Skeletal muscle tissue (tissue), 4 donors: ENCODE measurements around the gene ST6GAL2. TPM values are rescaled to one million over a fixed set of nuclear protein-coding genes. Genes with fewer than 3 reads are reported as not detected.

Source experiments
- H3K27ac ChIP-seq: one replicate; pipeline ENCODE4 v1.7.0; 2013; ENCODE audit warnings: mild to moderate bottlenecking, low read depth, low read length, inconsistent platforms
- H3K27me3 ChIP-seq, 3 donors: one replicate each; pipeline ENCODE4 v1.7.0; 2013; ENCODE audit warnings: low read length in 3 of 3; ENCODE audit not compliant: control insufficient read depth in 3 of 3, insufficient read depth in 3 of 3
- H3K36me3 ChIP-seq, 3 donors: one replicate each; pipeline ENCODE4 v1.7.0; 2013; ENCODE audit warnings: low read length in 3 of 3; ENCODE audit not compliant: control insufficient read depth in 3 of 3, insufficient read depth in 3 of 3
- H3K4me1 ChIP-seq, 3 donors: one replicate each; pipeline ENCODE4 v1.7.0; 2013; ENCODE audit warnings: low read length in 3 of 3, mild to moderate bottlenecking in 3 of 3; ENCODE audit not compliant: control insufficient read depth in 3 of 3, insufficient read depth in 3 of 3
- H3K4me3 ChIP-seq, 3 donors: one replicate each; pipeline ENCODE4 v1.7.0; 2013; ENCODE audit warnings: low read length in 3 of 3
- H3K9ac ChIP-seq, 3 donors: one replicate each; pipeline ENCODE4 v1.7.0; 2013; ENCODE audit warnings: low read length in 3 of 3, mild to moderate bottlenecking in 3 of 3, moderate library complexity in 2 of 3, low read depth in 1 of 3
- H3K9me3 ChIP-seq, 3 donors: one replicate each; pipeline ENCODE4 v1.7.0; 2013; ENCODE audit warnings: low read length in 3 of 3; ENCODE audit not compliant: control insufficient read depth in 3 of 3
- total RNA-seq: library from RNA; depleted of rRNA; stranded (reverse); fragments of >200 nt; gene quantifications from one replicate; pipeline ENCODE4 v1.2.3, GENCODE V29; 2014
- donor health status: Osteomylitis.

Gene ST6GAL2
- total RNA-seq, 1 donor from 2014 or later, result 3.1 TPM

DNA sequence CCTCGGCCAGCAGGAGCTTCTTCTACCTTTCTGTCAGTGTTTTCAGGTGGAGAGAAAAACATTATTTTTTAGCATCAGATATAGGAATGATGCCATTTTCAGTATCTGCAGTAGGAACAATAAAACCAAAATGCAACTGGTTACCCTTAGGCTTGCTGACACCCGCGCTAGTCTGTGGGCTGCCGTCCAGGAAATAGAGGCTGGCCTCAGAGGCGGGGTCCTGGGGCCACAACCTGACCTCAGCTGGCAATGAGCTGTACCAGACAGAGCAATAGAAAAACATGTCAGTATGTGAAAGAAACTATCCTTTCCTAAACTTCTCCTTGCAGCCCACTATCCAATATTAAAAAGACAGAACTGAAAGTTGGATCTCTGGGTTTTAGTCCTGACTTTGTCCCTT, 4.6 kb upstream of the ST6GAL2 start:
- no peaks in the 10 kb centered on the region for H3K9me3 ChIP-seq
- no peak overlapping the region for H3K4me3 ChIP-seq
- no peaks in the 10 kb centered on the region for H3K36me3 ChIP-seq
- peaks cover 5 to 18% (median 10%) of the 10 kb centered on the region in 3 donors for H3K27me3 ChIP-seq
- H3K4me1 ChIP-seq, result peaks cover 3 to 6% (median 5%) of the 10 kb centered on the region in 3 donors
- H3K9ac ChIP-seq, result no peak overlapping the region
- no peak overlapping the region for H3K27ac ChIP-seq

DNA sequence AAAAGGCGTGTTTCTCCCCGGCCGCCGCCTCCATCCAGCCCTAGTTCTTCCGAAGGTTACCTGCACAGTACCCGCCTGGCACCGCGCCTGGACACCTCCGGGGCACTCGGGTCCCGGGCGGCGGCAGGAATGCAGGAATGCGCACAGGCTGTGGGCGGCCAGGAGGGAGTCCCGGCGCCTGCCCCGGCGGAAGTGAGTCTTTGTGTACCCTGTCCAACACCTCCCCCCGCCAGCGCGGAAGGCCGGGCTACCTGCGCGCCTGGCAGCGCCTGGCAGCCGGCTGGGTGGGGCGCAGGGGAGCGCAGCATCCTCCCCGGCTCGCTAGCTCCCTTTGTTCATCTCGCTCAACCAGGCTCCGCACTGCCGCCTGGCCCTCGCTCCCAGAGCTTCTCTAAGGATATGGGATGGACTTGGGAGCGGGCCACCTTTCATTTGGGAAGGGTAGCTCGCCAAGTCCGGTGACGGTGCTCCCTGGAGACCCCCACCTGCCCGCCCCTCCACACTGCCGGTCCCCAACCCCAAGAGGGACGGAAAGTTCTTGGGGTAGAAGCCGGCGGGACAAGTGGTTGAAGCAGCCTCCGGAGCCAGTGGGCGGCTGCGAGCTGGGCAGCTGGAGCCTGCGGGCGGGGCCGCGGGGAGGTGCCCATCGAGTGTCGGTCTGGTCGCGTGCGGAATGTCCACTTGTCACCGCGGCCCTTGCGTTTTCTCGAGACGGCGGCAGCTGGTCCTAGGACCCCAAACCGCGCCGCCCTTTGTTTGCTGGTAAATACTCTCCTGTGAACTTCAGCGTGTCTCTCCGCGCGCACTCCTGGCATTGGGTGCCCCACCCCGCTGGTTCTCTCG, 1.2 kb upstream of the ST6GAL2 start:
- H3K4me1 ChIP-seq, result peaks cover 4 to 10% (median 9%) of the 10 kb centered on the region in 3 donors
- H3K9me3 ChIP-seq, result no peaks in the 10 kb centered on the region
- peaks cover 24 to 38% (median 28%) of the 10 kb centered on the region in 3 donors for H3K27me3 ChIP-seq
- peak overlapping the region in 2 of 3 donors; percentile 41 to 62 for H3K4me3 ChIP-seq
- H3K9ac ChIP-seq, result no peak overlapping the region
- H3K36me3 ChIP-seq, result no peaks in the 10 kb centered on the region
- H3K27ac ChIP-seq, result no peak overlapping the region

DNA sequence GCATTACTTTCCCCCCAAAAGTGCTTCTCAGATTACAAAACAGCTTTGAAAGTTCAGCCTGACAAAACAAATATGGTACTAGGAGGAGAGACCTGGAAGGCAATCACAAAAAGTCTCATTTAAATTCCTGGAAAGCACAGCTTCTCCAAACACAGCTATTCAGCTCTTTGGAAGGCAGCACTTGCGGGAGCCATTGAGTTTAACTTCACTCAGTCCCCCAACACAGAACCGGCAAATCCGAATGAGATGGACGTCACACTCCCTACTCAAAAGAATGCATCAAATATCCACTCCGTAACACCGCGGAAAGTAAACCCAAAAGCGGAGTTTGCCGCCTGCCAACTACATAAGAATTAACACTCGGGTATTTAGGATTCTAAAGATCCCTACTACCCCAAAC, 638 bp downstream of the ST6GAL2 start:
- Histone ChIP-seq H3K4me1 (peaks cover 4 to 10% (median 9%) of the 10 kb centered on the region in 3 donors), H3K4me3 (peak overlapping the region in 1 of 3 donors; percentile 62), H3K27ac (no peak overlapping the region)

DNA sequence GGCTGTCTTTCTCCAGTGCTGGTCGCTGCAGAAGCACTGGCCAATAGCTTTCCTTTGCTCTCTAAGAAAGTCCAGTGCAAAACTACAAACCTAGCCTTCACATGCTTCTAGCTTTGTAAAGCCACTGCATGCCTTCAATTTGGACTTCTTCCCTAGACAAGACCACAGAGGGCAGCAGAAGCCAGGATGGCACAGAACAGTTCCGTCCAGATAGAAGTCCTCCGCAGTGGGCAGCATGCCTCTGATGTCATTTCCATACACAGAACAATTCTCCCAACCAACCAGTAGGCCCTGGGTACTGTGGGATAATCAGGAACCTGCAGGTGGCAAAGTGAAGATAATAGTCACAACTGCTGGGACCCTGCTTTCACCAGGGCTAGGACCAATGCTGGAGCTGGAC, 3.3 kb downstream of the ST6GAL2 start:
- H3K9ac ChIP-seq, result no peak overlapping the region
- no peaks in the 10 kb centered on the region for H3K9me3 ChIP-seq
- H3K27ac ChIP-seq, result no peak overlapping the region
- no peaks in the 10 kb centered on the region for H3K36me3 ChIP-seq
- no peak overlapping the region for H3K4me3 ChIP-seq
- peaks cover 27 to 38% (median 29%) of the 10 kb centered on the region in 3 donors for H3K27me3 ChIP-seq
- peaks cover 4 to 10% (median 9%) of the 10 kb centered on the region in 3 donors for H3K4me1 ChIP-seq

More for the DNA sequence above, 638 bp downstream of the ST6GAL2 start:
- H3K27me3 ChIP-seq, result peaks cover 27 to 38% (median 30%) of the 10 kb centered on the region in 3 donors
- H3K9me3 ChIP-seq, result no peaks in the 10 kb centered on the region
- H3K36me3 ChIP-seq, result no peaks in the 10 kb centered on the region
- no peak overlapping the region for H3K9ac ChIP-seq

DNA sequence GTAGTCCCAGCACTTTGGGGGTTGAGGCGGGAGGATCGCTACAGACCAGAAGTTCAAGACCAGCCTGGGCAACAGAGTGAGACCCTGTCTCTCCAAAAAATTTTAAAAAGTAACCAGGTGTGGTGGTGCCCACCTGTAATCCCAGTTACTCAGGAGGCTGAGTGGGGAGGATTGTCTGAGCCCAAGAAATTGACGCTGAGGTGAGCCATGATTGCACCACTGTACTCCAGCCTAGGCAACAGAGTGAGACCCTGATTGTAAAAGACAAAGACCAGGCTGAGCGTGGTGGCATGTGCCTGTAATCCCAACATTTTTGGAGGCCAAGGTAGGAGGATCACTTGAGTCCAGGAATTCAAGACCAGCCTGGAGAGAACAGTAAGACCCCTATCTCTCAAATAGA, 7.8 kb downstream of the ST6GAL2 start:
- Histone ChIP-seq H3K9ac (no peak overlapping the region), H3K9me3 (no peaks in the 10 kb centered on the region), H3K4me1 (no peaks in the 10 kb centered on the region), H3K4me3 (no peak overlapping the region), H3K27ac (no peak overlapping the region), H3K36me3 (no peaks in the 10 kb centered on the region), H3K27me3 (peaks cover 10 to 13% (median 11%) of the 10 kb centered on the region in 3 donors)

DNA sequence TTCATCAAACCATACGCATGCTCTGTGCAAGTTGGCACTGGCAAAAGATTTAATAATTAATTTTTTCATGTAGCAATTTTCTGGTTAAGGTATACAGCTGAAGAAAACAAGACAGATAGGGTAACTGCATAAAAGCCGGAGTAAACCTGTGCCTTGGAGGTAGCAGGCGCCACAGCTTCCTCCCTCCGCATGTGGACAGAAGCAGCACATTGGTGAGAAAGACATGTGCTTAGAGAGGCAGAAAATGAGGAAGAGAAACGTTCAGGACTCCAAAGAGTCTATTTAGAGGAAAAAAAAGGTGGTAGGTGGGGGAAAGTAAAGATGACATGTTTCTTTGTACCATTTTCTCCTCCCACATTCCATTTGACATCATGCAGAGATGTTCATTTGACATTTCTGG, 9.3 kb downstream of the ST6GAL2 start:
- H3K4me3 ChIP-seq, result no peak overlapping the region
- H3K4me1 ChIP-seq, result no peaks in the 10 kb centered on the region
- no peak overlapping the region for H3K9ac ChIP-seq
- no peaks in the 10 kb centered on the region for H3K27me3 ChIP-seq
- H3K27ac ChIP-seq, result no peak overlapping the region
- H3K36me3 ChIP-seq, result no peaks in the 10 kb centered on the region
- H3K9me3 ChIP-seq, result no peaks in the 10 kb centered on the region

DNA sequence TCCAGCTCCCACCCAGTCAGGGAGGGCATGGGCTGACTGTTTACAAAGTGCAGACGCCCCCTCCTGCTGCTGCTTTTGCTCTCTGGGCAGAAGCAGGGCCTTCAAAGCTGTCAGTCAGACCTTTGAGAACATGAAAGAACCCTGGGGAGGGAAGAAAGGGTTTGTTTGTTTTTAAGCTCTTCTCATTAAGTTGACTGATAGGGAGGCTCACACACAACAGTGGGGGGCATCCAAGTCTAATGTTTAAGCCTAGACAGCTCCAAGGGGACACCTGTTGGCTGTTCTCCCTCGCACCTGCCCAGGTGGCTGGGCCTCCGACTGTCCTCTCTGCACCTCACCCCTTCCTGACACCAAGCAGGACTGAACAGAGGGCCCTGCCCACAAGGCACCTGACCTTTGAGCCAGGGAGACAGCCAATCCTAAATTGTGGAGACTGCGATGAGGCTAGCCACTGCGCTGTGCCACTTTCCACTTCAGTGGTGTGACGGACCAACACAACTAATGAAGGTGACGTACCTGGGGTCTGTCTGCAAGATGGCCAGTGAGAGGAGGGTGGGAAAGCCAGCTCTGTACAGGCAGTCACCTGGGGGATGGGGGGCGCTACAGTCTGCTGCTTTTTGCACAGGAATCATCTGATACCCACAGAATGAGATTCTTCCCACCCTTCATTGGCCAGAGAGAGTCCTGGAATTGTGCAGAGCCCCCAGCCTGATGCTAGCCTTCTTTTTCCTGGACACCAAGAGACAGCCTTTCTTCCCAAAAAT, 16.3 kb downstream of the ST6GAL2 start:
- Histone ChIP-seq H3K36me3 (no peaks in the 10 kb centered on the region), H3K9me3 (no peaks in the 10 kb centered on the region), H3K9ac (no peak overlapping the region), H3K27ac (no peak overlapping the region), H3K27me3 (no peaks in the 10 kb centered on the region), H3K4me3 (no peak overlapping the region), H3K4me1 (no peaks in the 10 kb centered on the region)

DNA sequence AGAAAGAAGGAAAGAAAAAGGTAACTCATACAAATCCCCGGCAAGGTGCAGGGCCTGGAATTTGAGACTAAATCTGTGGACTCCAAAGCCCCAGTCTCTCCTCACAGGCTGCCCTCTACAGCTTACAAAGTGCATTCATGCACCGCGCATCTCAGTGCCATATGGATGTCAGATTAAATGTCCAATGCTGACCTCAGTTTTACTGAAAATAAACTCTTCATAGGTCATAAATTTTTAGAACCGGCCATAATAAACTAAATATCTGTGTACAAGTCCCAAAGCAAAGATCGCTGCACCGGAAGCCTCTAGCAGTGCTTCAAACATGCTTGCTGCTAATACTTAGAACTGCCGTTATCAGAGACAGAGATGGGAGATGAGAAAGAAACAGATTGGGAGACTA, 17.7 kb downstream of the ST6GAL2 start:
- H3K4me3 ChIP-seq, result no peak overlapping the region

DNA sequence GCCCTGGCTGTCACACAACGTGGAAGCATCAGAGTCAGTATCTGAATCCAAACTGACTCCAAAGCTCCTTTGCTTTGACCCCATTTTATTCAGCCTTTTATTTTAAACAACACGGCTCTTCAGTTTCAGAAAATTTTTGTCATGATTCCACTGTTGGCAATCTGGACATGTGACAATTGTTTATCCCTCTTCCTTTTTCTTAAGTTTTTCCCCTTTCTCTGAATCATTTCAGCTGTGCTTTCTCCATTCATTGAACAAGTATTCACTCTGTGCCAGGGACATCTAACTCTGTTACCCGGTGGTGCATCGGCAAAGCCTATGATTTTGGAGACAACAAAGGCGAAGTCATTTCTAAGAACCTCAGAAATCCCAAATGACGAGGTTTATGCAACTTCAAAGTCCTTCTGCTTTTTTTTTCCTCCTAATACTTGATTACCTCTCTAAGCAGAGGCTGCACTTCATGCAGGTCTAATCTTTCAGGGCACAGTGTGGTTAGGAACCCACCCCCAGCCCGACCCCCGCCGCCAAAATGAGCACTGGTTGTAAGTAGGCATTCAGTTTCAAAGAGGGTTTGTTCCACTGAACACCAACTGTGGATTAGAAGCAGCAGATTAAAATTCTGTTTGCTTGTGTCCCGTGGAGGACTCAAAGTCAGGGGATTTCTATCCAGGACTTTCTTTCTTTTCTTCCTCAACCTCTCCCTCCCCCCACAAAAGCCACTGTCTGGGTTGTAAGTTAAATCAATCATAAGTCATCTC, 18.6 kb downstream of the ST6GAL2 start:
- H3K36me3 ChIP-seq, result no peaks in the 10 kb centered on the region
- no peak overlapping the region for H3K27ac ChIP-seq
- no peaks in the 10 kb centered on the region for H3K9me3 ChIP-seq
- no peak overlapping the region for H3K4me3 ChIP-seq
- H3K9ac ChIP-seq, result no peak overlapping the region
- no peaks in the 10 kb centered on the region for H3K4me1 ChIP-seq
- H3K27me3 ChIP-seq, result no peaks in the 10 kb centered on the region

More for the DNA sequence above, 17.7 kb downstream of the ST6GAL2 start:
- H3K9ac ChIP-seq, result no peak overlapping the region
- H3K36me3 ChIP-seq, result no peaks in the 10 kb centered on the region
- H3K27me3 ChIP-seq, result no peaks in the 10 kb centered on the region
- H3K9me3 ChIP-seq, result no peaks in the 10 kb centered on the region
- no peaks in the 10 kb centered on the region for H3K4me1 ChIP-seq
- H3K27ac ChIP-seq, result no peak overlapping the region
